ENCODE measurements around the gene GOLM1.

Gene GOLM1

GRCh38 chr9:86075132-86076109 lies 23.9 kb downstream of the GOLM1 start:
- TF ChIP-seq TEAD4 (IDR thresholded peaks at IDR 0.05) (no peak), REST (IDR thresholded peaks at IDR 0.05; ENCODE audit: low read depth) (no peak), NFIC (IDR thresholded peaks at IDR 0.05) (no peak), ZBTB7A (IDR thresholded peaks at IDR 0.05; ENCODE audit: low read depth) (no peak), TCF12 (IDR thresholded peaks at IDR 0.05; ENCODE audit: low read depth) (no peak), RAD21 (IDR thresholded peaks at IDR 0.05; ENCODE audit: low read depth) (no peak), TAF1 (IDR thresholded peaks at IDR 0.05; ENCODE audit: low read depth) (no peak)

- TF ChIP-seq YY1 (IDR thresholded peaks at IDR 0.05; ENCODE audit: low read depth) (no peak), EP300 (IDR thresholded peaks at IDR 0.05; ENCODE audit: borderline replicate concordance) (no peak), FOXM1 (IDR thresholded peaks at IDR 0.05; ENCODE audit: borderline replicate concordance, low read depth) (no peak), ZBTB7A (IDR thresholded peaks at IDR 0.05; ENCODE audit: low read depth) (no peak), USF1 (IDR thresholded peaks at IDR 0.05) (no peak), REST (IDR thresholded peaks at IDR 0.05; ENCODE audit: low read depth) (no peak), CEBPB (IDR thresholded peaks at IDR 0.05) (no peak), RAD21 (IDR thresholded peaks at IDR 0.05; ENCODE audit: low read depth) (no peak), TAF1 (IDR thresholded peaks at IDR 0.05; ENCODE audit: low read depth) (no peak), MAX (IDR thresholded peaks at IDR 0.05) (no peak), TEAD4 (IDR thresholded peaks at IDR 0.05) (no peak), CREB1 (IDR thresholded peaks at IDR 0.05; ENCODE audit: low read depth) (no peak), TCF12 (IDR thresholded peaks at IDR 0.05; ENCODE audit: low read depth) (no peak), NFIC (IDR thresholded peaks at IDR 0.05) (no peak), EGR1 (IDR thresholded peaks at IDR 0.05) (no peak)
These were observed 25.5 kb downstream of the GOLM1 start for GRCh38 chr9:86073839-86074238.

GRCh38 chr9:86072394-86072877 lies 26.9 kb downstream of the GOLM1 start:
- TF ChIP-seq TAF1 (IDR thresholded peaks at IDR 0.05; ENCODE audit: low read depth) (no peak), CEBPB (IDR thresholded peaks at IDR 0.05) (no peak), NFIC (IDR thresholded peaks at IDR 0.05) (no peak), MAX (IDR thresholded peaks at IDR 0.05) (no peak), RAD21 (IDR thresholded peaks at IDR 0.05; ENCODE audit: low read depth) (no peak), USF1 (IDR thresholded peaks at IDR 0.05) (no peak), CREB1 (IDR thresholded peaks at IDR 0.05; ENCODE audit: low read depth) (no peak), FOXM1 (IDR thresholded peaks at IDR 0.05; ENCODE audit: borderline replicate concordance, low read depth) (no peak), EGR1 (IDR thresholded peaks at IDR 0.05) (no peak), TCF12 (IDR thresholded peaks at IDR 0.05; ENCODE audit: low read depth) (no peak), ZBTB7A (IDR thresholded peaks at IDR 0.05; ENCODE audit: low read depth) (no peak), EP300 (IDR thresholded peaks at IDR 0.05; ENCODE audit: borderline replicate concordance) (no peak), YY1 (IDR thresholded peaks at IDR 0.05; ENCODE audit: low read depth) (no peak)

- no peak for TF ChIP-seq USF1 (IDR thresholded peaks at IDR 0.05)
- TF ChIP-seq TCF12 (IDR thresholded peaks at IDR 0.05; ENCODE audit: low read depth): no peak
- TF ChIP-seq FOXM1 (IDR thresholded peaks at IDR 0.05; ENCODE audit: borderline replicate concordance, low read depth): no peak
- TF ChIP-seq CREB1 (IDR thresholded peaks at IDR 0.05; ENCODE audit: low read depth): no peak
- TF ChIP-seq EGR1 (IDR thresholded peaks at IDR 0.05): no peak
- TF ChIP-seq TEAD4 (IDR thresholded peaks at IDR 0.05): no peak
- TF ChIP-seq MAX (IDR thresholded peaks at IDR 0.05): no peak
- no peak for TF ChIP-seq NFIC (IDR thresholded peaks at IDR 0.05)
- no peak for TF ChIP-seq EP300 (IDR thresholded peaks at IDR 0.05; ENCODE audit: borderline replicate concordance)
- TF ChIP-seq TAF1 (IDR thresholded peaks at IDR 0.05; ENCODE audit: low read depth): no peak
- no peak for TF ChIP-seq ZBTB7A (IDR thresholded peaks at IDR 0.05; ENCODE audit: low read depth)
- no peak for TF ChIP-seq CEBPB (IDR thresholded peaks at IDR 0.05)
- TF ChIP-seq REST (IDR thresholded peaks at IDR 0.05; ENCODE audit: low read depth): no peak
- TF ChIP-seq RAD21 (IDR thresholded peaks at IDR 0.05; ENCODE audit: low read depth): no peak
- no peak for TF ChIP-seq YY1 (IDR thresholded peaks at IDR 0.05; ENCODE audit: low read depth)
These were observed 30.0 kb downstream of the GOLM1 start for GRCh38 chr9:86069206-86069869.

Measured in Ishikawa (cell line).